ENCODE results near the gene KDM4D. TPM values are rescaled to one million over a fixed set of nuclear protein-coding genes. Genes with fewer than 3 reads are reported as not detected.

The KDM4D gene
- total and polyA plus RNA-seq, 2 of the 8 experiments (the other 6 are each of a cell fraction or from before 2014, with no cell fraction given): 1.5 to 4.5 TPM

GRCh38 chr11:94926698-94927237 lies 46.7 kb upstream of the KDM4D start:
- H3K79me1 ChIP-seq (ENCODE audit: low read depth, low read length): no peaks in the 10 kb centered on the region
- H3K79me2 ChIP-seq (ENCODE audit: control insufficient read depth in 1 of 2, insufficient read depth in 2 of 2, low read length in 2 of 2): no peaks in the 10 kb centered on the region
- no peak overlapping the region for H2BK5ac ChIP-seq (ENCODE audit: low read depth, low read length)
- H3K27ac ChIP-seq (ENCODE audit: low read depth, low read length): no peak overlapping the region
- H3K23ac ChIP-seq (ENCODE audit: insufficient read length): no peak overlapping the region
- no peak overlapping the region for H3K4me2 ChIP-seq (ENCODE audit: insufficient read depth in 1 of 2, low read depth in 2 of 2, low read length in 2 of 2)
- no peak for FAIRE-seq
- H3K9me3 ChIP-seq (ENCODE audit: insufficient read depth in 2 of 2, low read depth in 1 of 2, low read length in 1 of 2): no peaks in the 10 kb centered on the region
- H4K8ac ChIP-seq (ENCODE audit: extremely low read depth, insufficient read depth, low read length): no peak overlapping the region
- no peaks in the 10 kb centered on the region for H3K27me3 ChIP-seq (replicated peaks in 1 of 4; ENCODE audit: control insufficient read depth in 3 of 4, extremely low read depth in 1 of 4, insufficient read depth in 3 of 4, low read length in 3 of 4)
- no peak overlapping the region for H2BK12ac ChIP-seq (ENCODE audit: low read depth, low read length)
- no peak overlapping the region for H2BK20ac ChIP-seq (ENCODE audit: low read length)
- H3K14ac ChIP-seq (ENCODE audit: insufficient read length): no peak overlapping the region
- H3K36me3 ChIP-seq (ENCODE audit: control insufficient read depth in 2 of 4, insufficient read depth in 4 of 4, low read length in 3 of 4): no peaks in the 10 kb centered on the region
- H4K5ac ChIP-seq (ENCODE audit: insufficient read length, low read depth, low read length): no peak overlapping the region
- no peaks in the 10 kb centered on the region for H3K4me1 ChIP-seq (replicated peaks in 1 of 4; ENCODE audit: control insufficient read depth in 3 of 4, insufficient read depth in 4 of 4, low read length in 3 of 4)
- ChIA-PET CTCF (ENCODE audit: partially characterized antibody) (interaction anchor here (0.6 to 1.4 kb wide), 5 partner anchors 10 to 225 kb away, joined by 3 read pairs; no protein-coding TSS in a partner anchor), POLR2A (ENCODE audit: partially characterized antibody) (no interaction called here)
- H2BK120ac ChIP-seq (replicated peaks; ENCODE audit: low read depth, low read length): no peak overlapping the region
- H3K9ac ChIP-seq (replicated peaks in 1 of 4; ENCODE audit: extremely low read depth in 1 of 4, low read depth in 3 of 4, low read length in 3 of 4): no peak overlapping the region
- no peaks in the 10 kb centered on the region for H3K23me2 ChIP-seq (ENCODE audit: low read depth, low read length)
- DNase-seq (ENCODE audit: low read depth in 1 of 2, low spot score in 2 of 2): no peak
- H3K18ac ChIP-seq (ENCODE audit: extremely low read depth, low read length): no peak overlapping the region
- H2BK15ac ChIP-seq (ENCODE audit: low read length): no peak overlapping the region
- no peak overlapping the region for H4K91ac ChIP-seq (replicated peaks; ENCODE audit: insufficient read length, low read length)
- no peak overlapping the region for H3K4me3 ChIP-seq (ENCODE audit: extremely low read depth in 1 of 4, insufficient read depth in 2 of 4, low read depth in 3 of 4, low read length in 4 of 4)
- WGBS, 2 experiments (ENCODE audit: extremely low coverage in 1 of 2, insufficient coverage in 1 of 2, insufficient read length in 1 of 2, insufficient replicate concordance in 2 of 2, low coverage in 1 of 2, low lambda C conversion rate in 2 of 2, missing lambda C conversion rate in 1 of 2): 68% methylated on average over 6 of the region's 6 CpGs; no CpG with 5 or more reads in 1 of the 2 experiments
- no peak overlapping the region for H3K4ac ChIP-seq (replicated peaks; ENCODE audit: insufficient read length, low read depth, low read length)
- no peaks in the 10 kb centered on the region for H4K20me1 ChIP-seq (replicated peaks in 1 of 2; ENCODE audit: control insufficient read depth in 1 of 2, insufficient read depth in 2 of 2, low read length in 2 of 2)
- H3K56ac ChIP-seq (replicated peaks; ENCODE audit: insufficient read length, low read depth, low read length): no peak overlapping the region
- H2AFZ ChIP-seq (ENCODE audit: low read length): no peak overlapping the region
- H2AK5ac ChIP-seq (ENCODE audit: low read depth, low read length): no peak overlapping the region
- TF ChIP-seq CBX5 (IDR thresholded peaks at IDR 0.05; ENCODE audit: low read depth, low read length) (no peak), POLR2AphosphoS5 (IDR thresholded peaks at IDR 0.05; ENCODE audit: low read depth, low read length) (no peak), JUND (IDR thresholded peaks at IDR 0.05; ENCODE audit: low read length) (no peak), NANOG (IDR thresholded peaks at IDR 0.05; ENCODE audit: insufficient read depth, low read depth, low read length, poor library complexity, severe bottlenecking) (no peak), HDAC2 (IDR thresholded peaks at IDR 0.05; ENCODE audit: borderline replicate concordance in 1 of 2, low read depth in 2 of 2, low read length in 2 of 2) (no peak), FOSL1 (IDR thresholded peaks at IDR 0.05; ENCODE audit: insufficient read depth, low read depth, low read length) (no peak), PHF8 (conservative IDR thresholded peaks at IDR 0.05; ENCODE audit: low read depth, low read length) (no peak), MAX (IDR thresholded peaks at IDR 0.05) (no peak), JUN (IDR thresholded peaks at IDR 0.05; ENCODE audit: low read depth, low read length) (no peak), CREB1 (IDR thresholded peaks at IDR 0.05) (no peak), EP300 (IDR thresholded peaks at IDR 0.05; ENCODE audit: borderline replicate concordance in 1 of 2, low read depth in 2 of 2, low read length in 2 of 2) (no peak), EZH2 (IDR thresholded peaks at IDR 0.05; ENCODE audit: low read depth, low read length, severe bottlenecking) (no peak)

Measured in H1 (cell line).